UCSD-AML1 (cell line): Measurements from ENCODE around the gene MRTFA.
A peak's percentile ranks its signal among the peaks of the same experiment; 100 is the strongest.
"Not testable (repeated sequence)": the region's sequence is repeated elsewhere in the genome, so short reads cannot be mapped to it uniquely, and the experiment has no call there.

Source experiments
- DNase-seq: peaks from one replicate; lab custom pipeline; 2025; ENCODE audit not compliant: unreplicated experiment; lab: John Stamatoyannopoulos, UW

The MRTFA gene

DNA sequence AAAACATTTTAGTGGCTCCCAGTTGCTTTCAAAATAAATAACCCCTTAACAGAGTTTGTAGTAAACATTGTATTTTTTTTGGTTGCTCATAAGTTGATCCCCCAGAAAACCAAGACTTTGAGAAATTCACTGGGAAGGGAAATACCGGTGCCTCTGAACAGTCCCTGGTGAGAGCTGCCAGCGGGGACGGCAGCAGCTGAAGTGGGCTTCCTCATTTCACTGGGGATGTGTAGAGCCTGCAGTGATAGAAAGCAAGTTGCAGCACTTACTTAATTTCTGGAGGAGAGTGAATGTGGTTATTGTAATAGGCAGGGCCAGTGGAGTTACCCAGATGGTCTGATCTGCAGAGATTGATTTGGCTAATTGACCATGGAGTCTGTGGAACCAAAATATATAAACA, 24.2 kb upstream of the MRTFA start:
- no peak for DNase-seq

DNA sequence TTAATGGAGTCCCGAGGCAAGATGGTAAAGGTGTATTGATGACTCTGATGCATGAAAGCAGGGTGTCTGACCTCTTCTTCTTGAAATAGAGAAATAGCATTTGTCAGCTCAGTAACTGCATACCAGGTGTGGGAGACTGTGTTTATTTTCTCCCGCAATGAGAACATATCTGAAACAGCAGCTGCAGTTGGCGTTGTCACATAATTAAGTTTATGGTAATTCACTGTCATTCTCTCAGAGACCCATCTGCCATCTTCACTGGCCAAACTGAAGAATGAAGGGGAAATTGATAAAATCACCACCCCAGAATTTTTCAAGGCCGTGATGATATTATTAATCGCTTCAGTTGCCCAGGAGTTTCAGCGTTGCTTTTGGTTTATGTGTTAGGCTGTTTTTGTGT, 22.6 kb upstream of the MRTFA start:
- DNase-seq: no peak

DNA sequence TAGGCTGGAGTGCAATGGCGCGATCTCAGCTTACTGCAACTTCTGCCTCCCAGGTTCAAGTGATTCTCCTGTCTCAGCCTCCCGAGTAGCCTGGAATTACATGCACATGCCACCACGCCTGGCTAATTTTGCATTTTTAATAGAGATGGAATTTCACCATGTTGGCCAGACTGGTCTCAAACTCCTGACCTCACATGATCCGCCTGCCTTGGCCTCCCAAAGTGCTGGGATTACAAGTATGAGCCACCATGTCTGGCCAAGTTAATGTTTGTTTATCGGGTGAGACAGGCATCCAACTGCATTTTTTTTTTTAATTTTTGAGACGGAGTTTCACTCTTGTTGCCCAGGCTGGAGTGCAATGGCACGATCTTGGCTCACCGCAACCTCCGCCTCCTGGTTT, 20.1 kb upstream of the MRTFA start:
- DNase-seq: not testable (repeated sequence)

DNA sequence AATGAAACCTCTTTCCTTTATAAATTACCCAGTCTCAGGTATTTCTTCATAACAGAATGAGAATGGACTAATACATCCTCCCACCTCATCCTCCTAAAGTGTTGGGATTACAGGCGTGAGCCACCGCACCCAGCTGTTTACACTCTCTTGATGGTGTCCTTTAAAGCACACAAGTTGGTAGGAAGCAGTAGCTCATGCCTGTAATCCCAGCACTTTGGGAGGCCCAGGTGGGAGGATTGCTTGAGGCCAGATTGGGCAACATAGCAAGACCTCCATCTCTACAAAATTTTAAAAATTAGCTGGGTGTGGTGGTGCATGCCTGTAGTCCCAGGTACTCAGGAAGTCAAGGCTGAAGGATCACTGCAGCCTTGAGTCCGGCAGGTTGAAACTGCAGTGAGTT, 19.4 kb upstream of the MRTFA start:
- DNase-seq: not testable (repeated sequence)

DNA sequence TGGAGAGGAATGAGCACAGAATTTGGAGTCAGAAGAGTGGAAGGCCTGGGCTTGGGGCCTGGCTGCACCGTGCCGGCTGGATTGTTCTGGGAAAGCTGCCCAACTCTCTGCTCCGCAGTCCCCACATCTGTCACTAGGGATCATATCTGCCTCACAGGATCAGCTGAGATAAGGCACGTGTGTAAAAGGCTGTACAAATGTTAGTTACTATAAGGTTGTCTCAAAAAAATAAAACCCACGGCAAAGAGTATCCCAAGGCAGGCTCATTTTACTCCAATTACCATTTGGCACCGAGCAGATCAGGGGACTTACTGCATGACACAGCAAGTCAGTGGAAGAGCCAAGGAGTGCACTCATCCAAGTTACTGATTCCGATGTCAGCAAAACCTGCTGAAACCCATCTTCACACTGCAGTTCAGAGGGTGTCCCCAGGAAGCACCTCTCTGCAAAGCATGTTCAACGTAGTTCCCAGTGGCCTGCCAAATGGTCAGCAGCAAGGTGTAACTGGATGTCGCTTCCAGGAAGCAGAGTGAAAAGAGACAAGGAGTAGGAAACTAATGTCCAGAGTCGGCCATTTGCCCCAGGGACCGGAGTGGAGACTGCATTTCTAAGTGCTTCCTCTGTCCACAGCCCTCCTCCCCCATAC, 18.1 kb upstream of the MRTFA start:
- DNase-seq: no peak

DNA sequence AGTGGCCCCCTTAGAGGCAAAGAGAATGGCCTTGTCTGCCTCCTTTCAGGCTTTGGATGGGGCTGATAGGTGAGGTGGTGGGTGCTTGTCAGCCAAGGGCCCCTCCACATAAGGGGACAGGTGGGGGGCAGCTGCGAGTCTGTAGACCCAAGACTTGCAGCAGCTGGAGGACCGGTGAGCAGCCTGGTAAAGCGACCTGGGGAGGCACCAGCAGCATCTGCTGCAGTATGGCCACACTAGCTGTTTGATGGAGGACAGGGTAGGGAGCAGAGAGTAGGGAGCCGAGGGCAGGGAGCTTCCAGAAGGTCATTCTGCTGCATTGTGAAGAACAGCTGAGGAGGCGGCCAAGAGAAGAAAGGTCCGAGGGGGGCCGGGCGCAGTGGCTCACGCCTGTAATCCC, 16.8 kb upstream of the MRTFA start:
- no peak for DNase-seq

DNA sequence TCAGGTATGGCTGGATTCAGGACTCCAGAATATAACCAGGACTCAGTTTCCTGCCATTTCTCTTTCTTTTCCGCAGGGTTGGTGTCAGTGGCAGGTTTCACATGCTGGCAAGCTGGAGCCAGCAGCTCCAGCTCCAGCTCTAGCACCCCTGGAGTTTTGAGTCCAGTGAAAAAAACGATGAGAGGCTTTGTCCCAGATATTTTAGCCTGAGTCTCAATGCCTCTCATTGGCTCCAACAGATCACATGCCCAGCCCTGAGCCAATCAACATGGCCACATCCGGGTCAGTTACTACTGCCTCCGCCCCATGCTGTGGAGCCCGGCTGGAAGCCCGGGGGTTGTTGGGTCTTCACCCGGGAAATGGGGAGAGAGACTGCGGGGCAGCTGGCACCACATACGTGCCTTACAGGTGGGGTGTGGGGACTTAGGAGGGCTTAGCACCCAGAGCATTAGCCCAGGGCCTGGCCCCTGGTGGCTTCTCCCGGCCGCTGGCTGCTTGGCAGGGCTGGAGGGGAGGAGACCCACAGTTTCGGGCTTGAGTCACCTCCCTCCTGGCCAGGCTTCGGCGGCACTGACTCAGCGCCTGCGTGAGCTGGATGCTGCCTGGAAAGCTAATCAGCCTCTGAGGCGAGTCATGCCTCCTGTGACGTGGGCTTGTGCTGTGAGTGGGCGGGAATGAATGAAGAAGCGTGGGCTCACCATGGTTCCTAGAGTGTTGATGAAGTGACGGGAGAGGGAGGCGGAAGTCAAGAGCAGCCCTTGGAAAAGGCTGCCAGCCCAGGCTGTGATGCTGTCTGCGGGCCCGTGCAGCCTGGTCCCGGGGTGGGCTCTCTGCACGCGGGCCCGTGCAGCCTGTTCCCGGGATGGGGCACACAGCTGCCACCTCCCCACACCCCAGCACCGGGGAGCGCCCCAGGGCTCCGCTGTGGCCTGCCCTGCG, 15.3 kb upstream of the MRTFA start:
- DNase-seq: peak; percentile 96

DNA sequence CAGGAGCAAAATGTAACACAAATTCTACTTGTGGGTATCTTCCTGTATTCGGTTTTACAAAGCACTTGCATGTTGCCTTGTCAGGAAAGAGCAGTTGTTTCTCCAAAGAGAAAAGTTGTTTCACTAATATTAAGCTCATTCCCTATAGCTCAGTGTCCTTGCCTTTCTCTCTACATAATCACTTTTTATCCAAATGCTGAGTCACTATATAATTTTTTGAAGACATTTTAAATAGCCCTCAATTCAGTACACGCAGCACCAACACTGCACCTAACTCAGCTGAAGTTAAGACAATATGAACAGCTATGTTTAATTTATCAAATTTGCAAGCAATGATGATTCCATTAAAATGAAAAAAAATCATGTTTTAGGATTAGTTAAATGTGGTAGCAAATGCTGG, 14.5 kb upstream of the MRTFA start:
- DNase-seq: no peak

DNA sequence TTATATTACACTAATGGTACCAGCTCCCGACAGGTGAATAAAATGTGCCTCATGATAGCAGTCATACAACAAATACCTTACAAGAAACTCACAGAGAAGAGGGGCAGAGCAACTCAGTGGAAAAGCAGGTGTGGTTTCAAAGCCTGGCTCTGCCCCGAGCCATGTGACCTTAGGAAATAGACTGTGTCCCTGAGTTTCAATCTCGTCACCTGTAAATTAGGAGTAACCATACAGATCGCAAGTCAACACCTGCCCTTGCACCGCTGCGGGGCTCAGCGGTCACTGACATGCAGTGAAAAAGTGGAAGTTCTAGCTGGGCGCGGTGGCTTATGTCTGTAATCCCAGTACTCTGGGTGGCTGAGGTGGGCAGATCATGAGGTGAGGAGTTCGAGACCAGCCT, 11.9 kb upstream of the MRTFA start:
- DNase-seq: no peak

DNA sequence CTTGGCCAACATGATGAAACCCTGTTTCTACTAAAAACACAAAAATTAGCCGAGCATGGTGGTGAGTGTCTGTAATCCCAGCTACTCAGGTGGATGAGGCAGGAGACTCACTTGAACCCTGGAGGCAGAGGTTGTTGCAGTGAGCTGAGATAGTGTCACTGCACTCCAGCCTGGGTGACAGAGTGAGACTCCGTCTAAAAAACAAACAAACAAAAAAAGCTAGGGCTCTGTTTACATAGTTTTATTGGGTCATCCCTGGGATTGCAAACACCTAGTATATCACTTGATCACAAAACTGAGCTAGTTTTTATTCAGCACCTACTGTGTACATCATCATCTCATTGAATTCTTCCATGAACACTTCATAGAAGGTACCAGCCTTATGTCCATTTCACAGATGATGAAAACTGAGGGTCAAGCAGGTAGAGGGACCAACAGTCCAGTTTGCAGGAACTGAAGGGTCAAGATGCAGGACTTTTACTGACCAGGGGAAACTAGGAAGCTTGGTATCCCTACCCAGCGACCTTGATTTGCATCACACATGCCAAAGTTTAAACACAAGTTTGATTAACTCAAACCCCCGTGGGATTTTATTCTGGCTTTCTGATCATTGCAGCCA, 9.2 kb upstream of the MRTFA start:
- no peak for DNase-seq

DNA sequence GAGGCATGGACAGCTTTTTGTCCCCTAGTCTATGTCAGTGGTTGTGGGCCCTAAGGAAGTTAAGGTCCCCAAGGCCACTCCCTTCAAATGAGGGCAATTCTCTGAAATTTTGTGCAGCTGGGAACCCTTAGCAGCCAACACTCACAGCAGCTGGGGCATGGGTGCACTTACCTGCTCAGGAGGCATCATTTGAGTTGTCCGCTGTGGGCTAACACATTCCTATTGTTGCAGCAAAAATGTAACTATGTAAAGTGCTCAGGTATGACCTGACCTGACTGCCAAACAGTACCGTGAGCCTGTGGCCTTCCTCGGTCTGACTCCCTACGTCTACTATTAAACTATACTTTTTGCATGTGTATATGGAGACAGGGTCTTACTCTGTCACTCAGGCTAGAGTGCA, 5.8 kb upstream of the MRTFA start:
- DNase-seq: no peak

DNA sequence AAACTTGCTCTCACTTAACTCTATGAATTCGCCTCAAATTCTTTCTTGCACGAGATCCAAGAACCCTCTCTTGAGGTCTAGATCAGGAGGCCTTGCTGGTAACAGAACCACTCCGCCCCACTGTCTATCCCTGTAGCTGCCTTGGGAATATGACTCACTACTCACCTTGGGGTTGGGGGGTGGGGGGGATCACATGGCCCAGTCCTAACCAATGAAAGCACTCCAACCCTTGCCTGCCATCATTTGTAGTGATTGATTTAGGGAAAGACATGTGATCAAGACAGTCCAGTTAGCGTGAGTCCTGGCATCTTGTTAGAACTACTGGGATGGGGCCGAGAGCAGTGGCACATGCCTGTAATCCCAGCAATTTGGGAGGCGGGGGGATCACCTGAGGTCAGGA, 4.8 kb upstream of the MRTFA start:
- no peak for DNase-seq

DNA sequence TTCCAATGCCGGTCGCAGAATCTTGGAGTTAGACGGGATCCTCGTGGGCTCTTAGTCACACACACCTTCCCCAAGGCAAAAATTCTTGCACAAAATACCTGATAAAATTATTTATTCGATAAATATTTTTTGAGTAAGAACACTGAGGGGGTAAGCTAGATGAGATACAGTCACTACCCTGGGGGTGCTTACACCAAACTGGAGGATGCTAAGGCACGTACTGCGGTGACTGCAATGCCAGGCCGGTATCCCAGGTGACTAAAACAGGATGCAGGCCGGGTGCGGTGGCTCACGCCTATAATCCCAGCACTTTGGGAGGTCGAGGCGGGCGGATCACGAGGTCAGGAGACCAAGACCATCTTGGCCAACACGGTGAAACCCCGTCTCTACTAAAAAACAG, 1.7 kb upstream of the MRTFA start:
- no peak for DNase-seq

DNA sequence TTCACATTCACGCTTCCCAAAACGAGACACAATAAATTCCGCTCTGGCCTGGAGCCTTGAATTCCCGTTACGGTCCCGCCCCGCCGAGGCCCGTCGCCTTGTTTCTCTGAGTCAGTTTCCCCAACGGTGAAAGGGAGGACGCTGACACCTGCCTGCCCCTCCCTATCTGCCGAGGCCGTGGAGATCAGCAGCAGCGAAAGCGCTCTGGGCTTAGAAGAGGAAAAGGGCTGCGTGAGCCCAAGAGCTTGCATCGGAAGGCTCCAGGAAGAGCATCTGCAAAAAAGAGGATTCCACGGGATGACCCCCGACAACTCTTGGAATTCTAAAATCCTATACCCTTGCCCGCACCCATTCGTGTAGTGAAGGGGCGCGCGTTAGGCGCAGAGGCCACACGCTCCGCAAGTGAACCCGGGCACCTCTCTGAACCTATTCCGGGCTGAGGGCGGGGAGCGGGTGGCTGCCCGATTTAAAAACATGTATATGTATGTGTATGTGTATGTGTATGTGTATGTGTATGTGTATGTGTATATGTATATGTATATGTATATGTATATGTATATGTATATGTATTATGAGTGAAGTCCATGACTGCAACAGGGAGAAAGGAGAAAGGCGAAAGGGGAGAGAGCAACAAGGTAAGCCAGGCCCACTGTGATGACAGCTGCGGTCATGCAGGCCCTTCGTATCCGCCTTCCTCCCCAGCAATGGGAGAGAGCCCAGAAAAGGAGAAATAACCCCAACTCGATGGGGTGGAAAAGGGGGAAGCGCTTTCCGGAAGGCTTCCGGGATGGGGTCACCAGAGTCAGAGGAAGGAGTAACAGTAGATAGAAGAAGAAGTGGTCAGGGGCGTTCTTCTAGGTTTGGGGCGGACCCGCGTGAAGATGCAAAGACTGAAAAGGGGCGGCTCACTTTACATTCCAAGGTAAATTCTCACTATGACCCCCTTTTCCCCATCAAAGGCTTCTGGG, 948 bp upstream of the MRTFA start:
- DNase-seq: peak; percentile 60

DNA sequence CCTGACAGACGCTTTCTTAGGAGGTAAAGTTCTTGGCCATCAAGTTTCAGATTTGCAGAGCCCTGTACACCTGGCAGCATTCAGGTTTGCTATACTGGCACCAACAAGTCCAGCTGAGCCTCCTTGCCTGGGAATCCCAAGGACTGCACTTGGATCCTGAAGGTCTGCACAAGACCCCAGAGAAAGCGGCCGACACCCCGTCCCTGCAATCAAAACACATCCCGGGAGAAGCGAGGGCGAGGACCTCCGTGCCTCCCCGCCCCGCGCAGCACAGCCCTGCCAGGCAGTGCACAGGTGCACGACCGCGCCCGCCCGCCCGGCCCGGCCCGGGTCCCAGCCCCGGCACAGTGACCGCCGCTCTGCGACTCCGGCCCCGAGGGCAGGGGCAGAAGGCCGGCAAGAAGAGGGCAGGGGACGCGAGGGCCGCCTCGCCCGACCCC, 559 bp downstream of the MRTFA start:
- DNase-seq: no peak

DNA sequence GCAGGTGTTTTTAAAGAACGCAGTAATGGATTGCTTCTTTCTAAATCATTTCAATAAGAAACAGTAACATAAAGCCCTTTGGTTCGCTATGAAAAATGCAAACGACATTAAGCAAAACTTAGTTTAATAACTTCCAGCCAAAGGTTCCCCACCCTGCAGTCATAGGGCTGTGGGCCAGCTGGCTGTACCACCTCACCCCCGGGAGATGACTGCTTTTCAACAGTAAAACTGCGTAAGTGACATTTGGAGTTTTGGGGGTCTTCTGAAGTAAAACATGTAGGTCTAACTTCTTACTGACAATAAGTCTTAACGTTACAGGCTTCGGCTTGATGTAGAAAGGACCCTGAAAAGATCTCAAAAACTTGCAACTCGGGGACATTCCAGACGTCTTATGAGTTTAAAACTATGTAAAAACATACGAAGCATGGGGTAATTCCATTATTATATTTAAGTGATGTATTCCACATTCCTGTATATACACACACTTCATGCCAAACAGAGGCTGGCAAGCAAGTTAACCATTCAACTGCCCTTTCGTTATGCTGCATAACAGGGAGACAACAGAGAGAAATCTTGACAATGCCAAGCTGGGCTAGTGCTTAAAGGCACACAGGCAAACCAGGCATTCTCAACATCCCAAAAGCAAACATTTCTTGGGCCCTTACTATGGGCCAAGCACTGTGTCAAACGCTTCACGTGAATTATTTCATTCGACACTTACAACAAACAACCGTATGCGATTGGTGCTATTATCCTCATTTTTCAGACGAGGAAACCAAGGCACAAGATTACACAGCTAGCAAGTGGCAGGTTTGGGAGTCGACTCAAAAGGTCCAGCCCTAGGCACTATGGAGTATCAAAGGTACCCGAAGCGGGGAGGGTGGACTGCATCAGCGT, 1.2 kb downstream of the MRTFA start:
- DNase-seq: no peak

DNA sequence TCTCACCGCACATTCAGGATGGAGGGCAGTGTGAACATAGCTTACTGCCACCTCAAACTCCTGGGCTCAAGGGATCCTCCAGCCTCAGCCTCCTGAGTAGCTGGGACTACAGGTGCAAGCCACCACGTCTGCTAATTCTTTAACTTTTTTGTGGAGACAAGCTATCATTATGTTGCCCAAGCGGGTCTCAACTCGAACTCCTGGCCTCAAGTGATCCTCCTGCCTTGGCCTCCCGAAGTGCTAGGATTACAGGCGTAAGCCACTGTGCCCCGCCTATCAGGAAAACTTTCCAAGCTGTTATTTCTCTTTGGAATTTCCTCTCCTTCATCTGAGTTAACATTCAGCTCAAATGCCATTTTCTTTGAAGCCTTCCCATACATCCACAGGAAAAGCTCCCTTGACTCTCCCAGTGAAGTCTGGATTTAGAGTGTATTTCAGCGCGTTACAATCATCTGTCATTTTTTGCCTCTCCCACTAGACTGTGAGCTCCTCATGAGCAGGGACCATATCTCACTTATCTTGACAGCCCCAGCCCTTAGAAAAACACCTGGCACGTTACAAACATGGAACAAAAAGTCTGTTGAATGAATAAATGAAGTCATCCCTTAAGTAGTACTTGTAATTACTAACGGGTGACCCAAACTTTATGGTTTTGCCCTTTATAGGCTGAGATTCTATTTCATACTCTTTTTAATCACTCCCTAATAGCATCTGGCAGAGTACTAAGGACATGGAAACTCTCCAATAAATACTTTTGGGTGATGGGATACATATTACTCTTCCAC, 2.2 kb downstream of the MRTFA start:
- no peak for DNase-seq

DNA sequence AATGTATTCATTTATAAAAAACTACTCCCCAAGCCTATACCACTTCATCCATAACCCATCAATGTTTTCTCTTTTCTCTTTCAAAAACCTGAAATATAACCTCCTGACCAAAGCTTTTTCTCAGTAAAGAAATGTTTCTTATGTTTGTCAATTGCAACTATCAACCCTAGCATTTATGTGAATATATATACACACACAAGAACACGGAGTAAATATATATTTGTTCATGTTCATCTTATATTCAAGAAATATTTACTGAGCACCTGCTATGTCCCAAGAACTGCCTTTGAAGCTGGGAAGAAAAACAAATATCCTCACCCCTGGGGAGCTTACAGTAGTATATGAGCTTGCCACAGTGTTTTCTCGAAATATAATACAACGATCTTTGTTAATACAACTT, 3.5 kb downstream of the MRTFA start:
- DNase-seq: no peak

DNA sequence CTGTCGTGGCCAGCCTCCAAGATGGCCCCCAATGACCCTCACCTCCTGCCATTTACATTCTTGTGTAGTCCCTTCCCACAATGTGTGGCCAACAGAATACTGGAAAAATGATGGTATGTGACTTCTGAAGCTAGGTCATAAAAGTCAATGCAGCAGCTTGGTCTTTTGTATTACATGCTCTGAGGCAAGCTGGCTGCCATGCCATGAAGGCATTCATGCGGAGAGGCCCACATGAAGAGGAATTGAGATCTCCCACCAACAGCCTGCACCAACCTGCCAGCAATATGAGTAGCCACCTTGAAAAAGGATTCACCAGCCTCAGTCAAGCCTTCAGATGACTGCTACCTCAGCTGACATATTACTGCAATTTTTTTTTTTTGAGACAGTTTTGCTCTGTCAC, 4.6 kb downstream of the MRTFA start:
- DNase-seq: no peak
